K562 (cell line): ENCODE results near the gene CARMIL3. TPM values are rescaled to one million over a fixed set of nuclear protein-coding genes. Genes with fewer than 3 reads are reported as not detected.

ENCODE experiments used
- ATAC-seq: fragments of 200-7000 bp; cut with Tn5 transposase; 3 replicates; pipeline ENCODE4 v1.9.1; 2020; ENCODE audit warnings: moderate library complexity
- BruUV-seq: library from RNA; stranded (reverse); fragments of 400-500 nt; replicated peaks from 2 replicates; lab custom pipeline; 2021; lab: Mats Ljungman, UMichigan
- CTCF ChIA-PET: fragments of 300-600 bp; formaldehyde crosslinking; extraction: SDS; loops from one replicate; lab custom pipeline; 2021; ENCODE audit warnings: low intra/inter-chr PET ratio; lab: Yijun Ruan, JAX
- POLR2A ChIA-PET: fragments of 300-600, 350-650 bp; sonication (Branson Sonifier 250); formaldehyde crosslinking; extraction: SDS; loops from one replicate; lab custom pipeline; 2021; ENCODE audit warnings: antibody characterized with exemption, inconsistent platforms; lab: Yijun Ruan, JAX
- DNase-seq, 4 experiments: peaks; one replicate each; pipeline versions ENCODE4 v3.0.0 to v3.0.0-alpha.2; 2011 to 2018; ENCODE audit warnings: low spot score in 3 of 4, mixed read lengths in 3 of 4; ENCODE audit errors: extremely low read depth in 1 of 4
- FAIRE-seq: peaks from 2 replicates; lab custom pipeline; 2011; peaks lifted over from hg19 to GRCh38; lab: Jason Lieb, UNC
- H2AFZ ChIP-seq: 2 replicates; pipeline ENCODE4 v1.6.0; 2011; ENCODE audit warnings: low read depth, low read length, control low read depth, inconsistent platforms
- H3K27ac ChIP-seq: fragments of 200-600 bp; 3 replicates; pipeline ENCODE4 v1.8.0; 2011; ENCODE audit warnings: low read depth, mild to moderate bottlenecking, control low read depth, inconsistent platforms, low read length, moderate library complexity, mixed read lengths; ENCODE audit errors: extremely low read depth
- H3K27me3 ChIP-seq, 2 experiments: fragments of 300-600 bp in 1 of 2; 2 replicates in 1 of 2; 3 replicates in 1 of 2; pipeline versions ENCODE4 v1.6.0 to v1.8.0; 2011; ENCODE audit warnings: inconsistent platforms in 2 of 2, low read length in 2 of 2, mild to moderate bottlenecking in 1 of 2, mixed read lengths in 1 of 2, moderate library complexity in 1 of 2; ENCODE audit not compliant: control insufficient read depth in 2 of 2, insufficient read depth in 2 of 2
- H3K36me3 ChIP-seq: fragments of 300-600 bp; 3 replicates; pipeline ENCODE4 v1.8.0; 2011; ENCODE audit warnings: mild to moderate bottlenecking, low read length, inconsistent platforms; ENCODE audit not compliant: control insufficient read depth, insufficient read depth
- H3K4me1 ChIP-seq, 2 experiments: fragments of 200-600 bp in 1 of 2; replicated peaks in 1 of 2; 2 replicates in 1 of 2; 3 replicates in 1 of 2; pipeline versions ENCODE4 v1.5.1 to v1.8.0; 2011; ENCODE audit warnings: inconsistent platforms in 2 of 2, low read length in 2 of 2, mild to moderate bottlenecking in 1 of 2, mixed read lengths in 1 of 2, moderate library complexity in 1 of 2; ENCODE audit not compliant: control insufficient read depth in 2 of 2, insufficient read depth in 2 of 2
- H3K4me2 ChIP-seq: 2 replicates; pipeline ENCODE4 v1.6.1; 2011; ENCODE audit warnings: low read length, control low read depth, inconsistent platforms, mixed read lengths; ENCODE audit not compliant: insufficient read depth
- H3K4me3 ChIP-seq: fragments of 200-600 bp; sonication (generic), shearing (Covaris generic); 2 replicates; pipeline ENCODE4 v1.5.1; 2016; ENCODE audit warnings: control low read depth, inconsistent platforms
- H3K79me2 ChIP-seq: fragments of 200-600 bp; 3 replicates; pipeline ENCODE4 v1.8.0; 2011; ENCODE audit warnings: low read length, inconsistent platforms; ENCODE audit not compliant: control insufficient read depth, insufficient read depth
- H3K9ac ChIP-seq, 2 experiments: 2 replicates each; pipeline versions ENCODE4 v1.6.0 to v1.6.1; 2011; ENCODE audit warnings: low read depth in 2 of 2, low read length in 2 of 2, control low read depth in 1 of 2, inconsistent platforms in 1 of 2, mild to moderate bottlenecking in 1 of 2, mixed read lengths in 1 of 2; ENCODE audit not compliant: insufficient read depth in 1 of 2
- H3K9me1 ChIP-seq: one replicate; pipeline ENCODE4 v1.6.0; 2011; ENCODE audit warnings: inconsistent platforms, mild to moderate bottlenecking, low read length, moderate library complexity; ENCODE audit not compliant: control insufficient read depth, insufficient read depth
- H3K9me3 ChIP-seq: replicated peaks from 2 replicates; pipeline ENCODE4 v1.5.1; 2011; ENCODE audit warnings: low read depth, low read length, inconsistent platforms; ENCODE audit not compliant: control insufficient read depth, insufficient read depth
- H4K20me1 ChIP-seq: replicated peaks from 2 replicates; pipeline ENCODE4 v1.6.1; 2011; ENCODE audit warnings: low read length, inconsistent platforms, mixed read lengths; ENCODE audit not compliant: control insufficient read depth, insufficient read depth
- BRD4 ChIP-seq: fragments of 200-600 bp; sonication (generic); IDR thresholded peaks from 2 replicates; pipeline ENCODE4 v1.6.1; 2017; ENCODE audit warnings: inconsistent platforms
- CTCF ChIP-seq, 3 experiments: IDR thresholded peaks in 2 of 3; conservative IDR thresholded peaks in 1 of 3; 2 replicates each; pipeline ENCODE4 v1.5.1; 2011 to 2012; ENCODE audit warnings: low read length in 3 of 3, mild to moderate bottlenecking in 3 of 3, control low read depth in 2 of 3, improper control_type of control experiment in 1 of 3, inconsistent platforms in 1 of 3, low read depth in 1 of 3, mixed read lengths in 1 of 3, moderate library complexity in 1 of 3; ENCODE audit not compliant: insufficient read depth in 2 of 3
- E2F6 ChIP-seq, 2 experiments: IDR thresholded peaks; 2 replicates each; pipeline ENCODE4 v1.6.1; 2011; ENCODE audit warnings: borderline replicate concordance in 1 of 2, control low read depth in 1 of 2, low read depth in 1 of 2, low read length in 1 of 2, mild to moderate bottlenecking in 1 of 2, mixed read lengths in 1 of 2, moderate library complexity in 1 of 2; ENCODE audit not compliant: insufficient read depth in 1 of 2, insufficient read length in 1 of 2, poor library complexity in 1 of 2, severe bottlenecking in 1 of 2; ENCODE audit errors: extremely low read depth in 1 of 2
- NFIC ChIP-seq: fragments of 450-650 bp; IDR thresholded peaks from 2 replicates; pipeline ENCODE4 v1.6.1; 2017; ENCODE audit warnings: mild to moderate bottlenecking, inconsistent platforms
- NKRF ChIP-seq: fragments of 450-650 bp; IDR thresholded peaks from 2 replicates; pipeline ENCODE4 v1.6.1; 2016; ENCODE audit warnings: borderline replicate concordance
- RNF219 ChIP-seq: fragments of 250-450 bp; sonication (Bioruptor Pico); IDR thresholded peaks from 2 replicates; pipeline ENCODE4 v1.5.0; 2022; ENCODE audit warnings: mild to moderate bottlenecking
- SMARCA5 ChIP-seq: fragments of 450-650 bp; IDR thresholded peaks from 2 replicates; pipeline ENCODE4 v1.6.1; 2016
- WGBS: fragments of 100-300 bp; shearing (Covaris generic); methylation state at CpG from one replicate; pipeline ENCODE4 v1.1.6; 2016; ENCODE audit warnings: low coverage, mixed read lengths; ENCODE audit not compliant: insufficient coverage; ENCODE audit errors: missing lambda C conversion rate; 5-methylcytosine and 5-hydroxymethylcytosine counted together
- in situ Hi-C: fragments of 300-500 bp; cut with MboI; formaldehyde crosslinking; loops from 4 replicates; pipeline ENCODE4 v1.15.0; 2018; ENCODE audit warnings: inconsistent platforms, mixed read lengths
- intact Hi-C: fragments of 100-400 bp; cut with micrococcal nuclease; formaldehyde crosslinking; loops from 2 replicates; pipeline ENCODE4 v1.14.2; 2022
- polyA plus RNA-seq, 8 experiments: library from polyadenylated mRNA; depleted of rRNA in 4 of 8; stranded (reverse) in 5 of 8; unstranded in 3 of 8; fragments of >200 nt; fragmentation: Nextera tagmentation in 2 of 8; fragmentation: Illumina TruSeq in 1 of 8; extraction: Ambion mirVana in 2 of 8; extraction: Trizol in 1 of 8; gene quantifications; 2 replicates each; pipeline versions ENCODE4 v1.2.1 to v1.2.3, GENCODE V29; 2011 to 2014; ENCODE audit warnings: inconsistent platforms in 1 of 8, missing spikeins in 1 of 8
- total RNA-seq, 7 experiments: library from RNA; depleted of rRNA in 6 of 7; stranded (reverse); fragments of >200 nt in 6 of 7; fragmentation: Illumina TruSeq in 2 of 7; extraction: Trizol in 2 of 7; gene quantifications; 2 replicates each; pipeline versions ENCODE4 v1.2.1 to v1.2.3, GENCODE V29; 2011 to 2021; ENCODE audit warnings: low replicate concordance in 1 of 7

CARMIL3 gene
- total and polyA plus RNA-seq, 9 of the 15 experiments (the other 6 are each of a cell fraction or from before 2014, with no cell fraction given): 0.01 to 0.11 (median 0.05) TPM; not detected in 5

GRCh38 chr14:24037658-24038037, 14.2 kb upstream of the CARMIL3 start:
- BruUV-seq: no TSS peak
- Histone ChIP-seq H2AFZ (no peak overlapping the region), H4K20me1 (no peaks in the 10 kb centered on the region), H3K4me3 (no peak overlapping the region), H3K27ac (no peak overlapping the region), H3K9ac (no peak overlapping the region; a peak in 1 of 4 replicates), H3K36me3 (no peaks in the 10 kb centered on the region), H3K4me2 (no peak overlapping the region), H3K4me1 (peaks cover 0 to 4% of the 10 kb centered on the region in 2 experiments; a peak in 2 of 5 replicates), H3K27me3 (0 out of 5 replicates have a peak, but pooled peaks cover 0 to 3% of the 10 kb centered on the region in 2 experiments), H3K9me1 (no peaks in the 10 kb centered on the region), H3K79me2 (no peaks in the 10 kb centered on the region), H3K9me3 (no peaks in the 10 kb centered on the region; the same call in 1 of the 2 replicates)
- intact Hi-C loops (no loop called here), in situ Hi-C loops (no loop called here)
- ChIA-PET CTCF (interaction anchor here (0.6 kb wide), 1 partner anchor 22 kb away, joined by 3 read pairs; no protein-coding TSS in a partner anchor), POLR2A (no interaction called here)
- WGBS: 35% methylated on average over 10 of the region's 14 CpGs
- peak in 1 of 2 experiments; percentile 31 for TF ChIP-seq E2F6 (IDR thresholded peaks at IDR 0.05; ENCODE audit: borderline replicate concordance in 1 of 2, extremely low read depth in 1 of 2, insufficient read depth in 1 of 2, insufficient read length in 1 of 2, low read depth in 1 of 2, low read length in 1 of 2, poor library complexity in 1 of 2, severe bottlenecking in 1 of 2)
- no peak for TF ChIP-seq BRD4
- peak; percentile 64 for TF ChIP-seq NFIC
- FAIRE-seq (no peak), DNase-seq (no peak), ATAC-seq (no peak)

- Histone ChIP-seq H4K20me1 (no peaks in the 10 kb centered on the region), H3K9ac (no peak overlapping the region), H3K79me2 (no peaks in the 10 kb centered on the region), H3K27ac (no peak overlapping the region), H3K27me3 (0 out of 5 replicates have a peak, but pooled peaks cover 0 to 4% of the 10 kb centered on the region in 2 experiments), H2AFZ (no peak overlapping the region), H3K4me1 (peaks cover 0 to 4% of the 10 kb centered on the region in 2 experiments; a peak in 2 of 5 replicates), H3K4me2 (no peak overlapping the region), H3K4me3 (no peak overlapping the region), H3K9me1 (no peaks in the 10 kb centered on the region), H3K9me3 (no peaks in the 10 kb centered on the region), H3K36me3 (no peaks in the 10 kb centered on the region)
- no peak for DNase-seq
- intact Hi-C loops: no loop called here
- in situ Hi-C loops: no loop called here
- WGBS: 14% methylated on average over 2 of the region's 2 CpGs
- ATAC-seq: no peak
- no TSS peak for BruUV-seq
- ChIA-PET CTCF (no interaction called here), POLR2A (no interaction called here)
- FAIRE-seq: no peak
- TF ChIP-seq SMARCA5 (no peak), RNF219 (no peak), NKRF (no peak), CTCF (IDR thresholded peaks at IDR 0.05 in 2 of 3, conservative IDR thresholded peaks at IDR 0.05 in 1 of 3; ENCODE audit: insufficient read depth in 2 of 3, low read depth in 1 of 3, low read length in 3 of 3) (no peak)
Measured at GRCh38 chr14:24038686-24039085, 13.1 kb upstream of the CARMIL3 start.
